IMR-90 (cell line): ENCODE data around the gene ARHGAP15. TPM values are rescaled to one million over a fixed set of nuclear protein-coding genes. Genes with fewer than 3 reads are reported as not detected.

ENCODE experiments used
- ATAC-seq: fragments of 200-7000 bp; cut with Tn5 transposase; 2 replicates; pipeline ENCODE4 v1.9.1; 2020; ENCODE audit warnings: low read depth, mild to moderate bottlenecking, moderate library complexity
- BruUV-seq: library from RNA; stranded (reverse); fragments of 400-500 nt; replicated peaks from 2 replicates; lab custom pipeline; 2021; lab: Mats Ljungman, UMichigan
- CTCF ChIA-PET: fragments of 300-600 bp; formaldehyde crosslinking; extraction: SDS; loops from one replicate; lab custom pipeline; 2021; ENCODE audit warnings: antibody characterized with exemption; lab: Yijun Ruan, JAX
- POLR2A ChIA-PET: fragments of 300-600 bp; sonication (Branson Sonifier 250); formaldehyde crosslinking; loops from one replicate; lab custom pipeline; 2022; ENCODE audit warnings: antibody characterized with exemption; ENCODE audit not compliant: unreplicated experiment; lab: Charles Lee
- DNase-seq: peaks from one replicate; pipeline ENCODE4 v3.0.0; 2013
- H2AFZ ChIP-seq: replicated peaks from 2 replicates; pipeline ENCODE3; 2013; ENCODE audit warnings: low read length, mild to moderate bottlenecking; ENCODE audit not compliant: poor library complexity
- H2AK5ac ChIP-seq: 2 replicates; pipeline ENCODE4 v1.6.1; 2013; ENCODE audit warnings: low read depth, low read length, inconsistent platforms
- H2AK9ac ChIP-seq: replicated peaks from 2 replicates; pipeline ENCODE3; 2013; ENCODE audit warnings: mild to moderate bottlenecking, low read depth, low read length, moderate library complexity; ENCODE audit not compliant: poor library complexity
- H2BK120ac ChIP-seq: 2 replicates; pipeline ENCODE4 v1.6.1; 2013; ENCODE audit warnings: low read depth, low read length, inconsistent platforms
- H2BK15ac ChIP-seq: 3 replicates; pipeline ENCODE4 v1.6.1; 2013; ENCODE audit warnings: low read depth, low read length, inconsistent platforms
- H2BK20ac ChIP-seq: 2 replicates; pipeline ENCODE4 v1.6.1; 2013; ENCODE audit warnings: low read depth, mild to moderate bottlenecking, inconsistent platforms, low read length, moderate library complexity
- H2BK5ac ChIP-seq: 2 replicates; pipeline ENCODE4 v1.6.1; 2013; ENCODE audit warnings: mild to moderate bottlenecking, low read depth, low read length, inconsistent platforms; ENCODE audit not compliant: poor library complexity, severe bottlenecking
- H3K14ac ChIP-seq: replicated peaks from 2 replicates; pipeline ENCODE4 v1.6.1; 2013; ENCODE audit warnings: low read depth, low read length, inconsistent platforms
- H3K18ac ChIP-seq: 2 replicates; pipeline ENCODE4 v1.6.1; 2013; ENCODE audit warnings: low read depth, low read length, control low read depth
- H3K23ac ChIP-seq: 2 replicates; pipeline ENCODE4 v1.6.1; 2013; ENCODE audit warnings: low read depth, low read length, inconsistent platforms
- H3K27ac ChIP-seq: 2 replicates; pipeline ENCODE4 v1.5.1; 2013; ENCODE audit warnings: mild to moderate bottlenecking, control low read depth, low read length; ENCODE audit not compliant: insufficient read depth
- H3K27me3 ChIP-seq: 2 replicates; pipeline ENCODE4 v1.6.1; 2013; ENCODE audit warnings: low read length; ENCODE audit not compliant: control insufficient read depth, insufficient read depth
- H3K36me3 ChIP-seq: 2 replicates; pipeline ENCODE4 v1.6.1; 2013; ENCODE audit warnings: low read length, mixed read lengths; ENCODE audit not compliant: control insufficient read depth, insufficient read depth
- H3K4ac ChIP-seq: 2 replicates; pipeline ENCODE4 v1.6.1; 2013; ENCODE audit warnings: low read depth, low read length, inconsistent platforms
- H3K4me1 ChIP-seq: 2 replicates; pipeline ENCODE4 v1.6.1; 2013; ENCODE audit warnings: low read length, mixed read lengths; ENCODE audit not compliant: control insufficient read depth, insufficient read depth
- H3K4me2 ChIP-seq: 2 replicates; pipeline ENCODE4 v1.6.1; 2013; ENCODE audit warnings: low read depth, mild to moderate bottlenecking, control low read depth, low read length, moderate library complexity
- H3K4me3 ChIP-seq: 2 replicates; pipeline ENCODE4 v1.5.1; 2013; ENCODE audit warnings: low read depth, mild to moderate bottlenecking, control low read depth, low read length, moderate library complexity; ENCODE audit not compliant: insufficient read depth
- H3K56ac ChIP-seq: 2 replicates; pipeline ENCODE4 v1.6.1; 2013; ENCODE audit warnings: low read length, inconsistent platforms; ENCODE audit not compliant: insufficient read depth; ENCODE audit errors: extremely low read depth
- H3K79me1 ChIP-seq, 2 experiments: 2 replicates each; pipeline ENCODE4 v1.6.1; 2013; ENCODE audit warnings: low read length in 2 of 2, inconsistent platforms in 1 of 2, low read depth in 1 of 2
- H3K9ac ChIP-seq: 2 replicates; pipeline ENCODE4 v1.6.1; 2013; ENCODE audit warnings: low read depth, low read length, control low read depth
- H3K9me1 ChIP-seq: 2 replicates; pipeline ENCODE4 v1.6.1; 2013; ENCODE audit warnings: low read length, inconsistent platforms; ENCODE audit not compliant: insufficient read depth
- H3K9me3 ChIP-seq: 2 replicates; pipeline ENCODE4 v1.6.1; 2013; ENCODE audit warnings: low read length; ENCODE audit not compliant: control insufficient read depth, insufficient read depth
- H4K20me1 ChIP-seq: 2 replicates; pipeline ENCODE4 v1.6.1; 2013; ENCODE audit warnings: low read length, inconsistent platforms; ENCODE audit not compliant: insufficient read depth
- H4K5ac ChIP-seq: 2 replicates; pipeline ENCODE4 v1.6.1; 2013; ENCODE audit warnings: mild to moderate bottlenecking, low read depth, low read length, control low read depth
- H4K8ac ChIP-seq, 2 experiments: 2 replicates each; pipeline ENCODE4 v1.6.1; 2013; ENCODE audit warnings: low read depth in 2 of 2, low read length in 2 of 2, control low read depth in 1 of 2, inconsistent platforms in 1 of 2
- H4K91ac ChIP-seq: 2 replicates; pipeline ENCODE4 v1.6.1; 2013; ENCODE audit warnings: low read depth, low read length, inconsistent platforms; ENCODE audit not compliant: insufficient read depth
- BHLHE40 ChIP-seq: fragments of 150-350 bp; IDR thresholded peaks from 2 replicates; pipeline ENCODE4 v1.6.1; 2016; ENCODE audit warnings: mild to moderate bottlenecking, low read depth, low read length
- CEBPB ChIP-seq: IDR thresholded peaks from 2 replicates; pipeline ENCODE4 v1.6.1; 2012; ENCODE audit warnings: low read depth, low read length, improper control_type of control experiment
- CHD1 ChIP-seq: IDR thresholded peaks from 2 replicates; pipeline ENCODE4 v1.6.1; 2012; ENCODE audit warnings: low read depth, low read length, improper control_type of control experiment
- CTCF ChIP-seq: conservative IDR thresholded peaks from 2 replicates; pipeline ENCODE4 v1.5.1; 2012; ENCODE audit warnings: mild to moderate bottlenecking, low read depth, low read length, improper control_type of control experiment
- ELK1 ChIP-seq: fragments of 150-350 bp; IDR thresholded peaks from 2 replicates; pipeline ENCODE4 v1.6.1; 2016; ENCODE audit warnings: low read depth, mild to moderate bottlenecking, low read length, moderate library complexity, borderline replicate concordance
- FOS ChIP-seq: fragments of 150-350 bp; IDR thresholded peaks from 2 replicates; pipeline ENCODE4 v1.6.1; 2016; ENCODE audit warnings: low read depth, low read length
- MAFK ChIP-seq: IDR thresholded peaks from 2 replicates; pipeline ENCODE4 v1.6.1; 2012; ENCODE audit warnings: low read depth, low read length, improper control_type of control experiment
- MAZ ChIP-seq: IDR thresholded peaks from 2 replicates; pipeline ENCODE4 v1.6.1; 2012; ENCODE audit warnings: low read depth, mild to moderate bottlenecking, low read length, improper control_type of control experiment, moderate library complexity, borderline replicate concordance
- MXI1 ChIP-seq: IDR thresholded peaks from 2 replicates; pipeline ENCODE4 v1.6.1; 2012; ENCODE audit warnings: low read depth, mild to moderate bottlenecking, low read length, moderate library complexity, borderline replicate concordance
- NFE2L2 ChIP-seq: fragments of 150-350 bp; IDR thresholded peaks from 2 replicates; pipeline ENCODE4 v1.6.1; 2016; ENCODE audit warnings: low read depth, mild to moderate bottlenecking, low read length
- POLR2A ChIP-seq: IDR thresholded peaks from 2 replicates; pipeline ENCODE4 v1.6.1; 2012; ENCODE audit warnings: mild to moderate bottlenecking, low read depth, low read length
- RAD21 ChIP-seq: IDR thresholded peaks from 2 replicates; pipeline ENCODE4 v1.6.1; 2012; ENCODE audit warnings: low read length, improper control_type of control experiment
- RCOR1 ChIP-seq: IDR thresholded peaks from 2 replicates; pipeline ENCODE4 v1.6.1; 2012; ENCODE audit warnings: mild to moderate bottlenecking, low read length, improper control_type of control experiment; ENCODE audit not compliant: insufficient replicate concordance
- RFX5 ChIP-seq: IDR thresholded peaks from 2 replicates; pipeline ENCODE4 v1.8.0; 2012; ENCODE audit warnings: low read depth, mild to moderate bottlenecking, low read length, moderate library complexity
- SMC3 ChIP-seq: fragments of 150-350 bp; IDR thresholded peaks from 2 replicates; pipeline ENCODE4 v1.6.1; 2016; ENCODE audit warnings: low read depth, mild to moderate bottlenecking, antibody characterized with exemption, low read length, moderate library complexity
- USF2 ChIP-seq: fragments of 150-350 bp; IDR thresholded peaks from 2 replicates; pipeline ENCODE4 v1.6.1; 2017; ENCODE audit warnings: mild to moderate bottlenecking, antibody characterized with exemption, low read length, low read depth
- WGBS, 2 experiments: methylation state at CpG; one replicate each; pipeline versions ENCODE4 v1.1.5 to v1.1.7; 2013; ENCODE audit warnings: missing lambda C conversion rate in 2 of 2; ENCODE audit not compliant: insufficient read length in 1 of 2; ENCODE audit errors: extremely low coverage in 2 of 2; 5-methylcytosine and 5-hydroxymethylcytosine counted together
- dilution Hi-C: fragments of 300-500 bp; cut with HindIII; formaldehyde crosslinking; loops from one replicate; pipeline ENCODE4 v1.14.3; 2018; ENCODE audit warnings: low sequenced_read_pairs; ENCODE audit not compliant: unreplicated experiment
- in situ Hi-C: fragments of 300-500 bp; cut with MboI; formaldehyde crosslinking; loops from 3 replicates; pipeline ENCODE4 v1.14.3; 2019; ENCODE audit warnings: low sequenced_read_pairs, inconsistent platforms, mixed read lengths
- intact Hi-C: fragments of 100-400 bp; cut with micrococcal nuclease; formaldehyde crosslinking; loops from 2 replicates; pipeline ENCODE4 v1.10.0; 2022
- polyA plus RNA-seq, 3 experiments: library from polyadenylated mRNA; depleted of rRNA; stranded (reverse); fragments of >200 nt; gene quantifications; 2 replicates each; pipeline ENCODE4 v1.2.3, GENCODE V29; 2012; ENCODE audit warnings: low replicate concordance in 1 of 3
- total RNA-seq: library from RNA; depleted of rRNA; stranded (reverse); fragments of >200 nt; gene quantifications from 2 replicates; pipeline ENCODE4 v1.2.3, GENCODE V29; 2012

ARHGAP15 gene
- total and polyA plus RNA-seq, 2 of the 4 experiments (the other 2 are of a cell fraction): not detected

- no peak overlapping the region for H2AK5ac ChIP-seq
- no peaks in the 10 kb centered on the region for H3K27me3 ChIP-seq
- ATAC-seq (no peak), DNase-seq (no peak)
- no peak overlapping the region for H3K4me2 ChIP-seq
- no peak overlapping the region for H2BK5ac ChIP-seq
- no peaks in the 10 kb centered on the region for H3K36me3 ChIP-seq
- intact Hi-C loops (no loop called here), dilution Hi-C loops (no loop called here), in situ Hi-C loops (loop anchor here (25.0 kb wide), 1 partner anchor 990 kb away; the partner anchor contains the start of gene ZEB2)
- no peak overlapping the region for H3K4me3 ChIP-seq
- H4K91ac ChIP-seq: no peak overlapping the region
- H2BK120ac ChIP-seq: peak overlapping the region; percentile 37; the same call in 1 of the 2 replicates
- no peaks in the 10 kb centered on the region for H4K20me1 ChIP-seq
- H3K79me1 ChIP-seq: no peaks in the 10 kb centered on the region
- H3K18ac ChIP-seq: peak overlapping the region; percentile 57
- no peaks in the 10 kb centered on the region for H3K9me3 ChIP-seq
- WGBS, 2 experiments: no CpG with 5 or more reads among the region's 2 CpGs
- no peak overlapping the region for H2BK20ac ChIP-seq
- peaks cover 9% of the 10 kb centered on the region for H3K4me1 ChIP-seq
- no peak overlapping the region for H3K9ac ChIP-seq
- H3K9me1 ChIP-seq: no peaks in the 10 kb centered on the region
- POLR2A ChIA-PET: no interaction called here
- no peak overlapping the region for H3K27ac ChIP-seq
- H3K56ac ChIP-seq: no peak overlapping the region
- CTCF ChIA-PET: interaction anchor here (0.6 to 1.3 kb wide), 2 partner anchors 10 to 800 kb away, joined by 3 to 4 read pairs; no protein-coding TSS in a partner anchor
- H2AFZ ChIP-seq: no peak overlapping the region
- no TSS peak for BruUV-seq
- H3K23ac ChIP-seq: no peak overlapping the region
- H4K5ac ChIP-seq: no peak overlapping the region
- TF ChIP-seq BHLHE40 (no peak), NFE2L2 (no peak), USF2 (no peak), RCOR1 (no peak), RFX5 (no peak), FOS (no peak), ELK1 (no peak), MAZ (no peak), RAD21 (no peak), SMC3 (no peak), CHD1 (no peak), CTCF (no peak), CEBPB (no peak), MAFK (no peak), POLR2A (no peak), MXI1 (no peak)
- no peak overlapping the region for H3K14ac ChIP-seq
- no peak overlapping the region for H4K8ac ChIP-seq
- 0 out of 3 replicates have a peak overlapping the region, but pooled peaks have one; percentile 58 for H2BK15ac ChIP-seq
- 0 out of 2 replicates have a peak overlapping the region, but pooled peaks have one; percentile 25 for H3K4ac ChIP-seq
- no peak overlapping the region for H2AK9ac ChIP-seq
Measured at GRCh38 chr2:143522699-143523098, 393.5 kb downstream of the ARHGAP15 start.
